ENCODE data around the gene USP30. TPM values are rescaled to one million over a fixed set of nuclear protein-coding genes. Genes with fewer than 3 reads are reported as not detected.

Gene USP30, protein sequence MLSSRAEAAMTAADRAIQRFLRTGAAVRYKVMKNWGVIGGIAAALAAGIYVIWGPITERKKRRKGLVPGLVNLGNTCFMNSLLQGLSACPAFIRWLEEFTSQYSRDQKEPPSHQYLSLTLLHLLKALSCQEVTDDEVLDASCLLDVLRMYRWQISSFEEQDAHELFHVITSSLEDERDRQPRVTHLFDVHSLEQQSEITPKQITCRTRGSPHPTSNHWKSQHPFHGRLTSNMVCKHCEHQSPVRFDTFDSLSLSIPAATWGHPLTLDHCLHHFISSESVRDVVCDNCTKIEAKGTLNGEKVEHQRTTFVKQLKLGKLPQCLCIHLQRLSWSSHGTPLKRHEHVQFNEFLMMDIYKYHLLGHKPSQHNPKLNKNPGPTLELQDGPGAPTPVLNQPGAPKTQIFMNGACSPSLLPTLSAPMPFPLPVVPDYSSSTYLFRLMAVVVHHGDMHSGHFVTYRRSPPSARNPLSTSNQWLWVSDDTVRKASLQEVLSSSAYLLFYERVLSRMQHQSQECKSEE
- polyA plus RNA-seq = 10 to 100 TPM in 1 of 4 donors, 1 to 10 TPM in 3; 4.9 to 25.5 (median 8.8) TPM
- long read RNA-seq, donor 1, partial matches to known transcripts = 18 of 21 reads
- long read RNA-seq, donor 1, other reads (novel, unspliced or antisense) = 0 of 21 reads
- long read RNA-seq, donor 2 = 0 reads
- long read RNA-seq, donor 3, partial matches to known transcripts = 0 of 1 reads
- long read RNA-seq, donor 3, other reads (novel, unspliced or antisense) = 0 of 1 reads
- long read RNA-seq, donor 4 = 0 reads
- long read RNA-seq, donor 5 = 0 reads
- long read RNA-seq, donor 6 = 0 reads
- long read RNA-seq, donor 7 = 0 reads
- long read RNA-seq, donor 8, partial matches to known transcripts = 0 of 1 reads
- long read RNA-seq, donor 8, other reads (novel, unspliced or antisense) = 0 of 1 reads
- long read RNA-seq, donor 9 = 0 reads
- long read RNA-seq, donor 10, partial matches to known transcripts = 0 of 2 reads
- long read RNA-seq, donor 10, other reads (novel, unspliced or antisense) = 0 of 2 reads

DNA sequence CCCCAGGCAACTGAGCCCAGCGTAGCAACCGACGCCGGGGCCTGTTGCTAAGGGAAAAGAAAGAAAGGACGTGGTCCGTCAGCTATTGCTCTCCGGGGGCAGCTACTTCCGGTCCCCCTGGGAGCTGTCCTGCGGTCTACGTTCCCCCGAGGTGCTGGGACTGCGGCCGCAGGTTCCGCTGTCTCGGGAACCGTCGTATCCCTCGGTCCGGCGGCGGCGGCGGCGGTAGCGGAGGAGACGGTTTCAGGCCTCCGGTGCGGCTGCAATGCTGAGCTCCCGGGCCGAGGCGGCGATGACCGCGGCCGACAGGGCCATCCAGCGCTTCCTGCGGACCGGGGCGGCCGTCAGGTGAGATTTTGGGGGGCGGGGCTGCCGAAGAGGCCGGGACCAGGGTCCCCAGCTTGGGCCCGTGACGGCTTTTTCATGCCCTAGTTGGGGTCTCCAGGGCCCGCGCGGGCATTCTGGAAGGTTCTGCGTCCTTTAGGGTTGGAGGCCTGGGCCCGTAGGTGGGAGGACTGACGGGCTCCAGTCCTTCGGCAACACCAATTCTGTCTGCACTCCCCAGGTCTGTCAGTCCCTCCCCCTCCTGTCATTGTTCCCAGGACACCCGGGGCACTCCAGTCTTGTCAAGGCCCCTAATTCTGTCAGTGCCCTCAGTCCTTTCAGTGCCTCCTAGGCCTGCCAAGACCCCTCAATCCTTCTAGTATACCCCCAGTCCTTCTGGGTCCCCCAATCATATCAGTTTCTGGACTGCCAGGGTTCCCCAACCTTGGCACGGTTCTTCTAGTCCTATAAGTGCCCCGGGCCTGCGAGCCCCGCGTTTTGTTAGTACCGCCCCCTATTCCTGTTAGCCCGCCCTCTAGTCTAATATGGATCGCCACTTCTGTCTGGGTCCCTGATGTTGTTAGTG is at the start of gene USP30:
Gene USP30 (plus strand): TSS at position 163 of the 910 bp plus-strand sequence. CDS start 103 bp downstream, at position 266.
- no peaks in the 10 kb centered on the region for H3K27me3 ChIP-seq (ENCODE audit: control insufficient read depth in 3 of 3, insufficient read depth in 3 of 3, low read length in 3 of 3)
- peaks cover 0 to 2% (median 2%) of the 10 kb centered on the region in 3 donors for H3K36me3 ChIP-seq (ENCODE audit: control insufficient read depth in 3 of 3, insufficient read depth in 2 of 3, low read depth in 1 of 3, low read length in 3 of 3)
- FAIRE-seq (no peak), DNase-seq (peak; percentile 88 to 94)
- 0 to 1% (median 1%) methylated on average over 52 to 61 of the region's 61 CpGs for WGBS, 3 donors
- peaks cover 0 to 13% (median 0%) of the 10 kb centered on the region in 3 donors for H3K4me1 ChIP-seq (ENCODE audit: control insufficient read depth in 3 of 3, insufficient read depth in 2 of 3, low read depth in 1 of 3, low read length in 2 of 3)
- H3K27ac ChIP-seq (ENCODE audit: low read depth in 1 of 3, low read length in 2 of 3) = peak within 1 kb of the TSS; percentile 70 to 90 (median 85)
- H3K9me3 ChIP-seq (ENCODE audit: control insufficient read depth in 2 of 2, insufficient read depth in 1 of 2, low read depth in 1 of 2, low read length in 1 of 2) = no peaks in the 10 kb centered on the region
- peak within 1 kb of the TSS; percentile 59 to 93 (median 92) for H3K4me3 ChIP-seq (ENCODE audit: low read depth in 1 of 3, low read length in 3 of 3)

DNA sequence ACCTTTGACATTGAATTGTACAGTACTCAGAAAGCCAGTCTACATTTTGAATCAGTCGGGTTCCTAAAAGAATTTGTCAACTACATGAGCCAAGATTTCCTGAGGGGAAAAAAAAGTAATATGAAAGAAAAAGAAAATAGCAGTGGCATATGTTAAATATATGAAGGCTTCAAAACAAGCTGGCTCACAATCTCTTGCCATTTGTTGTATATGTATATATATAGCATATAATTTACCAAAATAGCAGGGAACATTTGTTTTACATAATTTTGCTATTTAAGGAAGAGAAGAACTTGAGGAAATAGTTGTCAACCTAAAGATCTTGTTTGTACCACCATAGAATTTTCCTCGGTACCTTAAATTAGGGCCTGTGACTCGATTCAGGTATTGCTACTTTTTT is 48.4 kb upstream of the USP30 start:
- no peaks in the 10 kb centered on the region for H3K9me3 ChIP-seq (ENCODE audit: control insufficient read depth in 2 of 2, insufficient read depth in 1 of 2, low read depth in 1 of 2, low read length in 1 of 2)
- FAIRE-seq (no peak), DNase-seq (no peak)
- no peak overlapping the region for H3K4me3 ChIP-seq (ENCODE audit: low read depth in 1 of 3, low read length in 3 of 3)
- no peaks in the 10 kb centered on the region for H3K27me3 ChIP-seq (ENCODE audit: control insufficient read depth in 3 of 3, insufficient read depth in 3 of 3, low read length in 3 of 3)
- H3K4me1 ChIP-seq (ENCODE audit: control insufficient read depth in 3 of 3, insufficient read depth in 2 of 3, low read depth in 1 of 3, low read length in 2 of 3) = no peaks in the 10 kb centered on the region
- H3K27ac ChIP-seq (ENCODE audit: low read depth in 1 of 3, low read length in 2 of 3) = no peak overlapping the region
- 65 to 70% (median 69%) methylated on average over 3 of the region's 3 CpGs for WGBS, 3 donors
- no peaks in the 10 kb centered on the region for H3K36me3 ChIP-seq (ENCODE audit: control insufficient read depth in 3 of 3, insufficient read depth in 2 of 3, low read depth in 1 of 3, low read length in 3 of 3)

DNA sequence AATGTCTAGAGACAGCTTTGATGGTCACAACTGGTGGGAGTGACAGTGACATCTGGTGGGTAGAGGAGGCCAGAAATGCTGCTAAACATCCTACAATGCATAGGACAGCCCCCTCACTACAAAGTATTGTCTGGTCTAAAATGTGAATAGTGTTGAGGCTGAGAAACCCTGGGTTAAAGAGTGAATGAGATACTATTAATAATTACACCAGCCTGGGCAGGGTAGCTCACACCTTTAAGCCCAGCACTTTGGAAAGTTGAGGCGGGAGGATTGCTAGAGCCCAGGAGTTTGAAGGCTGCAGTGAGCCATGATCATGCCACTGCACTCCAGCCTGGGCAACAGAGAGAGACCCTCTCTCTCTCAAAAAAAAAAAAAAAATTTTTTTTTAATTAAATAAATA is 42.6 kb upstream of the USP30 start:
- 67 to 82% (median 78%) methylated on average over 1 of the region's 1 CpG for WGBS, 3 donors
- Histone ChIP-seq H3K4me1 (ENCODE audit: control insufficient read depth in 3 of 3, insufficient read depth in 2 of 3, low read depth in 1 of 3, low read length in 2 of 3) (no peaks in the 10 kb centered on the region), H3K36me3 (ENCODE audit: control insufficient read depth in 3 of 3, insufficient read depth in 2 of 3, low read depth in 1 of 3, low read length in 3 of 3) (no peaks in the 10 kb centered on the region), H3K27me3 (ENCODE audit: control insufficient read depth in 3 of 3, insufficient read depth in 3 of 3, low read length in 3 of 3) (no peaks in the 10 kb centered on the region), H3K27ac (ENCODE audit: low read depth in 1 of 3, low read length in 2 of 3) (no peak overlapping the region), H3K9me3 (ENCODE audit: control insufficient read depth in 2 of 2, insufficient read depth in 1 of 2, low read depth in 1 of 2, low read length in 1 of 2) (no peaks in the 10 kb centered on the region), H3K4me3 (ENCODE audit: low read depth in 1 of 3, low read length in 3 of 3) (no peak overlapping the region)
- FAIRE-seq = no peak
- no peak for DNase-seq

DNA sequence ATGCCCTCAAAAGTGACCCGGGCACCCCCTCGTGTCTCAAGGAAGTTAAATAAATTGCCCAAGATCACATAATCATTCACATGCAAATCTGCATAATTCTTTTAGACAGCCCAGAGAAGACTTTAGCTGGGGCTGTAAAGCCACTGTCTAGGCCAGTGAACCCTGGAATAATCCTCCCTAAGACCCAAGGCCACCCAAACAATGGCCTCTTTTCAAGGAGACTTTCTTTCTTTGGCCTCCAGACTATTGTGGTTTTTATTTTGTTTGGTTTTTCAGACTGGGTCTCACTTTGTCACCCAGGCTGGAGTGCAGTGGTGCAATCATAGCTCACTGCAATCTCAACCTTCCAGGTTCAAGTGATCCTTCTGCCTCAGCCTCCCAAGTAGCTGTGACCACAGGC is 42.1 kb upstream of the USP30 start:
- DNase-seq = no peak
- no peak for FAIRE-seq

DNA sequence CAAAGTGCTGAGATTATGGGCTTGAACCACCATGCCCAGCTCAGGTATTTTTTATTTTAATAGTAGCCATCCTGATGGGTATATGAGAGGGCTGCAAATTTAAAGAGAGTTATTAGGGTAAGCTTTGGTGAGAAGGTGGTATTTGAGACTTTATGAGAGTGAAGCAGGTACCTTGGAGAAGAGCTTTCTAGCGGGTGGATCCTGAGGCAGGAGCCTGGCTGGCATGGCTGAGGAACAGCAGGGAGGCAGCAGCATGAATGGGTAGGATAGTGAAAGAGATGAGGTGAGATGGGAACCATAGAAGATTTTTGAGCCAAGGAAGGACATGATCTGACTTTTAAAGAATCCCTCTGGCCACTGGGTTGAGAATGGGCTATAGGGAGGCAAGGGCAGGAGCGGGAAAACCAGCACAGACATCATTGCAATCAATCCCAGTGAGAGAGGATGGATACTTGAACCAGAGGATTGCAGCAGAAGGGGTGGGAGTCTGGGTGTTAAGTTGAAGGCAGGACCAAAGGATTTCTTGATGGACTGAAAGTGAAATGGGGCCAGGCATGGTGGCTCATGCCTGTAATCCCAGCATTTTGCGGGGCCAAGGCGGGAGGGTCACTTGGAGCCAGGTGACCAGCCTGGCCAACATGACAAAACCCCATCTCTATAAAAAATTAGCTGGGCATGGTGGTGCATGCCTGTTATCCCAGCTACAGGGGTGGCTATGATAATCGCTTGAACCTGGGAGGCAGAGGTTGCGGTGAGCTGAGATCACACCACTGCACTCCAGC is 37.2 kb upstream of the USP30 start:
- no peaks in the 10 kb centered on the region for H3K9me3 ChIP-seq (ENCODE audit: control insufficient read depth in 2 of 2, insufficient read depth in 1 of 2, low read depth in 1 of 2, low read length in 1 of 2)
- WGBS, 3 donors = 81 to 92% (median 90%) methylated on average over 6 of the region's 6 CpGs
- H3K4me1 ChIP-seq (ENCODE audit: control insufficient read depth in 3 of 3, insufficient read depth in 2 of 3, low read depth in 1 of 3, low read length in 2 of 3) = no peaks in the 10 kb centered on the region
- no peaks in the 10 kb centered on the region for H3K36me3 ChIP-seq (ENCODE audit: control insufficient read depth in 3 of 3, insufficient read depth in 2 of 3, low read depth in 1 of 3, low read length in 3 of 3)
- no peak overlapping the region for H3K27ac ChIP-seq (ENCODE audit: low read depth in 1 of 3, low read length in 2 of 3)
- no peak overlapping the region for H3K4me3 ChIP-seq (ENCODE audit: low read depth in 1 of 3, low read length in 3 of 3)
- peaks cover 0 to 4% (median 0%) of the 10 kb centered on the region in 3 donors for H3K27me3 ChIP-seq (ENCODE audit: control insufficient read depth in 3 of 3, insufficient read depth in 3 of 3, low read length in 3 of 3)
- DNase-seq (no peak), FAIRE-seq (no peak)

More for the DNA sequence above, 42.1 kb upstream of the USP30 start:
- H3K36me3 ChIP-seq (ENCODE audit: control insufficient read depth in 3 of 3, insufficient read depth in 2 of 3, low read depth in 1 of 3, low read length in 3 of 3) = no peaks in the 10 kb centered on the region
- H3K4me3 ChIP-seq (ENCODE audit: low read depth in 1 of 3, low read length in 3 of 3) = no peak overlapping the region
- no peaks in the 10 kb centered on the region for H3K4me1 ChIP-seq (ENCODE audit: control insufficient read depth in 3 of 3, insufficient read depth in 2 of 3, low read depth in 1 of 3, low read length in 2 of 3)
- H3K9me3 ChIP-seq (ENCODE audit: control insufficient read depth in 2 of 2, insufficient read depth in 1 of 2, low read depth in 1 of 2, low read length in 1 of 2) = no peaks in the 10 kb centered on the region
- 45 to 61% (median 49%) methylated on average over 2 of the region's 2 CpGs for WGBS, 3 donors
- H3K27me3 ChIP-seq (ENCODE audit: control insufficient read depth in 3 of 3, insufficient read depth in 3 of 3, low read length in 3 of 3) = no peaks in the 10 kb centered on the region
- H3K27ac ChIP-seq (ENCODE audit: low read depth in 1 of 3, low read length in 2 of 3) = no peak overlapping the region

DNA sequence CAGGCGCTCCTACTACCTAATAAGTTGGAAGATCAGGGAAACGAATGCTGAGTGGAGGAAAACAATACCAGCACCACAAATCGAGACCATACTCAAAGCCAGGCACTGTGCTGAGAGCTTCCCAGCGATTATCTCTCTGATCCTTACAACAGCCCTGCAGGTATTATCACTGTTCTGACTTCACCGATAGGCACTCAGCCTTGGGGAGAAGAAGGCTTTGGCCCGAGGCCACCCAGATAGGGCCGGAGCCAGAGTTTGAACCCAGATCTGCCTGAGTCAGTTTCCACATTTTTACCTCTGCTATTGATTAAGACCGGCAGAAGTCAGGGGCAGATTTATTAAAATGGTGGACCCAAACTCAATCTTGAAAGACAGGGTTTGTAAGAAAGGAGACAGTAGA is 36.4 kb upstream of the USP30 start:
- WGBS, 3 donors = 71 to 81% (median 79%) methylated on average over 8 of the region's 8 CpGs
- DNase-seq = no peak
- Histone ChIP-seq H3K4me1 (ENCODE audit: control insufficient read depth in 3 of 3, insufficient read depth in 2 of 3, low read depth in 1 of 3, low read length in 2 of 3) (no peaks in the 10 kb centered on the region), H3K4me3 (ENCODE audit: low read depth in 1 of 3, low read length in 3 of 3) (no peak overlapping the region), H3K27me3 (ENCODE audit: control insufficient read depth in 3 of 3, insufficient read depth in 3 of 3, low read length in 3 of 3) (peaks cover 0 to 4% (median 0%) of the 10 kb centered on the region in 3 donors), H3K9me3 (ENCODE audit: control insufficient read depth in 2 of 2, insufficient read depth in 1 of 2, low read depth in 1 of 2, low read length in 1 of 2) (no peaks in the 10 kb centered on the region), H3K27ac (ENCODE audit: low read depth in 1 of 3, low read length in 2 of 3) (no peak overlapping the region), H3K36me3 (ENCODE audit: control insufficient read depth in 3 of 3, insufficient read depth in 2 of 3, low read depth in 1 of 3, low read length in 3 of 3) (no peaks in the 10 kb centered on the region)
- no peak for FAIRE-seq

DNA sequence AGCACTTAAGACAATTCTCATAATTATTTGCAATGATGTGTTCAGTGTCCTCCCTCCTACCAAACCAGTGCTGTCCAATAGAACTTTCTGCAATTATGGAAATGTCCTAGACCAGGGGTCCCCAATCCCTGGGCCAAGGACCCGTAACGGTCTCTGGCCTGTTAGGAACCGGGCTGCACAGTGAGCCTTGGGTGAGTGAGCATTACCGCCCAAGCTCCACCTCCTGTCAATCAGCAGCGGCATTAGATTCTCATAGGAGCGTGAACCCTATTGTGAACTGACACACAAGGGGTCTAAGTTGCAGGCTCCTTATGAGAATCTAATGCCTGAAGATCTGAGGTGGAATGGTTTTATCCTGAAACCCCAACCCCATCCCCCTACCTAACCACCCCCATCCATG is 35.4 kb upstream of the USP30 start:
- no peak for FAIRE-seq

More for the DNA sequence above, 35.4 kb upstream of the USP30 start:
- Histone ChIP-seq H3K4me1 (ENCODE audit: control insufficient read depth in 3 of 3, insufficient read depth in 2 of 3, low read depth in 1 of 3, low read length in 2 of 3) (no peaks in the 10 kb centered on the region), H3K36me3 (ENCODE audit: control insufficient read depth in 3 of 3, insufficient read depth in 2 of 3, low read depth in 1 of 3, low read length in 3 of 3) (no peaks in the 10 kb centered on the region), H3K4me3 (ENCODE audit: low read depth in 1 of 3, low read length in 3 of 3) (no peak overlapping the region), H3K9me3 (ENCODE audit: control insufficient read depth in 2 of 2, insufficient read depth in 1 of 2, low read depth in 1 of 2, low read length in 1 of 2) (no peaks in the 10 kb centered on the region), H3K27ac (ENCODE audit: low read depth in 1 of 3, low read length in 2 of 3) (no peak overlapping the region), H3K27me3 (ENCODE audit: control insufficient read depth in 3 of 3, insufficient read depth in 3 of 3, low read length in 3 of 3) (peaks cover 0 to 4% (median 0%) of the 10 kb centered on the region in 3 donors)
- DNase-seq = no peak
- WGBS, 3 donors = 78 to 84% (median 84%) methylated on average over 6 of the region's 6 CpGs

All from small intestine (tissue), 16 donors.